Measurements from ENCODE around the gene VWA8.
"Not testable (repeated sequence)": the region's sequence is repeated elsewhere in the genome, so short reads cannot be mapped to it uniquely, and the experiment has no call there.

VWA8 gene

GRCh38 chr13:41966671-41967070, 5.8 kb upstream of the VWA8 start:
- no peak for DNase-seq (ENCODE audit: low read depth in 3 of 3)

GRCh38 chr13:41962994-41963393, 2.1 kb upstream of the VWA8 start:
- DNase-seq (ENCODE audit: low read depth in 3 of 3), result no peak

- DNase-seq (ENCODE audit: low read depth in 3 of 3), result no peak
These were observed 504 bp upstream of the VWA8 start for GRCh38 chr13:41961466-41961760.

- DNase-seq (ENCODE audit: low read depth in 3 of 3), result peak in 1 of 3 experiments; percentile 0
These were observed 685 bp downstream of the VWA8 start for GRCh38 chr13:41960211-41960636.

- DNase-seq (ENCODE audit: low read depth in 3 of 3), result no peak
These were observed 4.6 kb downstream of the VWA8 start for GRCh38 chr13:41956272-41956671.

DNA sequence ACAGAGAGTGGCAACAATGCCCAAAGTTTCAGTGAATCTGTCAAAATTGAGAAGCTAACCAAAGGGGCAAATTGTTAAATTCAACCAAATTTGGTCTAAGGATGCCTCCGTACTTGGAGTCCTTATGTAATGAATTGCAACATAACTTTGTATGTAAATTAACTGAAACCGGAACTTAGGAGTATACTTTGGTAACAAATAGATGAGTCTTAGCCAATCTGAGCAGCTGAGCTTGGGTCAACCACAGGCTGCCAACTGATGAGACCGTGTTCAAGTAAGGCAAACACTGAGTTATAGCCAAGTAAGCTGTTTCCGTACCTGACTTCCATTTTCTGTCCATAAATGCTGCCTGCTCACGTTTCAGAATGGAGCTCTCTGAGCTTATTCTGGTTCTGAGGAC, 5.3 kb downstream of the VWA8 start:
- DNase-seq (ENCODE audit: low read depth in 3 of 3), result no peak

GRCh38 chr13:41954226-41954625, 6.7 kb downstream of the VWA8 start:
- no peak for DNase-seq (ENCODE audit: low read depth in 3 of 3)

- DNase-seq (ENCODE audit: low read depth in 3 of 3), result no peak
These were observed 8.2 kb downstream of the VWA8 start for GRCh38 chr13:41952749-41953148.

DNA sequence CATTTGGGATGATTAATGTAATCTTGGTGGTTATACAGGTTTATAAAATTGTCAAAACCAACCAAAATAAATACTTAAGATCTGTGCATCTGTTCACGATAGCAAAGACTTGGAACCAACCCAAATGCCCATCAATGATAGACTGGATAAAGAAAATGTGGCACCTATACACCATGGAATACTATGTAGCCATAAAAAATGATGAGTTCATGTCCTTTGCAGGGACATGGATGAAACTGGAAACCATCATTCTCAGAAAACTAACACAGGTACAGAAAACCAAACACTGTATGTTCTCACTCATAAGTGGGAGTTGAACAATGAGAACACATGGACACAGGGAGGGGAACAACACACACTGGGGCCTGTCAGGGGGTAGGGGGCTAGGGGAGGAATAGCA, 11.8 kb downstream of the VWA8 start:
- not testable (repeated sequence) for DNase-seq (ENCODE audit: low read depth in 3 of 3)

DNA sequence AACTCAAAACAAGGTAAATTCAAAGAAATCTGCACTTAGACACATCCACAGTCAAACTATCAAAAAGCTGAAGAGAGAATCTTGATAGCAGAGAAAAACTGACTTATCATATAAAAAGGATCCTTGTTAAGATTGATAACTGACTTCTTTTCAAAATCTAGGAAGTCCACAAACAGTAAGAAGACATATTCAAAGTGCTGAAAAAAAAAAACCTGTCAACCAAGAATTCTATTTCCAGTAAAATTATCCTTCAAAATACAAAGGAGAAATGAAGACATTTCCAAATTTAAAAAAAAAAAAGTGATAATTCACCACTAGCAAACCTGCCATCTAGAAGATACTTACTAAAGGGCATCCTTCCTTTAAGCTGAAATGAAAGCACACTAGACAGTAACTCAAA, 15.0 kb downstream of the VWA8 start:
- no peak for DNase-seq (ENCODE audit: low read depth in 3 of 3)

DNA sequence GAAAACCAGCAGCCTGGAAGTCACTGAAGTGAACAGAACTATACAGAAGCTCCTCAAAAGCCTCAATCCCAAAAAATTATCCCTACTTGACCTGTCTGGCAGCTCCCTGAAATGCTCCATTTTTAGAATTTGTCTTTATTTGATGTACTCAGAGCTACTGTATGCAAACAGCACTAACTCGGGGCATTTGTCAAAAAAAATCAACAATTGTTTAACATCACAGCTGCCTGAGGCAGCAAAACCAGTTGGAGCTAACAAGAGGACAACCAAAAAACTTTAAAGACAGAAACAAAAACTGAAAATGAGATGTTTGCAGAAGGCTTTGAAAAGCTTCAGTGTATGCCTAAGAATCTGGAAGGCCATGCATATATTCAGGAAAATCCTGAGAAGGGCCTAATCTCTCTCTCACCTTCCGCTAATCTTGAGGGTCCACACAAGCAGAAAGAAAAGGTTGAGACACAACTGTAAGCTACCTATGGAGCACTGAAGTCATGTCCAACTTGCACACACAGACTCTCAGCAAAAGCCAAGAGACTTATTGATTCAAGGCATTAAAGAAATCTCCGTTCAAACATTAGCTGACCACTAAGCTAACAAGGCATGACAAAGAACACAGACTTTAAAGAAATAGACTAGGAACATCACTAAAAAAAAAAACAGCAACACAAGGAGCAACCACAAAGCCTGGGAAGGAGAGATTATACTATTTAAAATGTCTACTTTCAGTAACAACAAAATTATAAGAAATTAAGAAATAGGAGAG, 16.1 kb downstream of the VWA8 start:
- DNase-seq (ENCODE audit: low read depth in 3 of 3), result no peak

DNA sequence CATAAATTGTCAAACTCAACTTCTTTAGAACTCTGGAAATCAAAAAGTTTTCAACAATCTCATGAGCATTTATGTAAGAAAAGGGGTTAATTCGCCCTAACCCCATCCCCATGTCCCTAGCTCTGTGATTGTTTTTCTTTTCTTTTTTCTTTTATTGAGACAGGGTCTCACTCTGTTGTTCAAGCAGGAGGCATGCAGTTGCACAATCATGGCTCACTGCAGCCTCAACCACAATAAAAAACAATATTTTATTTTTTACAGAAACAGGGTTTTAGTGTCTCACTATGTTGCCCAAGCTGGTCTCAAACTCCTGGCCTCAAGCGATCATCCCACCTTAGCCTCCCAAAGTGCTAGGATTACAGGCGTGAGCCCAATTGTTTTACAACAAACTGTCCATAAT, 16.7 kb downstream of the VWA8 start:
- no peak for DNase-seq (ENCODE audit: low read depth in 3 of 3)

DNA sequence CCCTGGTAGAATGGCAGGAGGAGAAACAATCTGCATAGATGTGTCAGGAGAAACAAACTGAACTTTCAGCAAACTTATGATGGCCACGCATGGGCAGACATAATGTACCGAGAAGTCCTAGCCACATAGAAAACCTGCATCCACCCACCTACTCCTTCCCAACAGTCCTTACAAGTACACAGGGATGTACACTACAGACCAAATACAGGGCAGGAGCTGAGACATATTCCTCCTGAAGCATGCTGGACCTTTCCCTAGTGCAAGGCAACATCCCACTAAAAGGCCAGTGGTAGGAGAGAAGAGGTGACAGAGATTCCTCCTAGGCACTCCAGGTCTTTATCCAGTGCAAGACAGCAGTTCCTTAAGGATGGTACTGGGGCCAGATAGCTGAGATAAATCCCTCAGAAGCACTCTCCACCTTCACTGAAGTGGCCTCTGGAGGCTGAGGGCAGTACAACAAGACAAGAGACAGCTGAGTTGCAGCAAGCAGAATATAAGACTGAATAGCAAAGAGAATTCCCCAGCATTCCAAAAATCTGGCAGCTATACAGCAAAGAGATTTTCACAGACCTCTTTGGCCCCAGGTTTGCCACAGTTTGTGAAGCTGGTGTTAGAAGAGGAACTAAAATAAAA, 18.3 kb downstream of the VWA8 start:
- no peak for DNase-seq (ENCODE audit: low read depth in 3 of 3)

- DNase-seq (ENCODE audit: low read depth in 3 of 3), result no peak
These were observed 19.7 kb downstream of the VWA8 start for GRCh38 chr13:41941174-41941573.

DNA sequence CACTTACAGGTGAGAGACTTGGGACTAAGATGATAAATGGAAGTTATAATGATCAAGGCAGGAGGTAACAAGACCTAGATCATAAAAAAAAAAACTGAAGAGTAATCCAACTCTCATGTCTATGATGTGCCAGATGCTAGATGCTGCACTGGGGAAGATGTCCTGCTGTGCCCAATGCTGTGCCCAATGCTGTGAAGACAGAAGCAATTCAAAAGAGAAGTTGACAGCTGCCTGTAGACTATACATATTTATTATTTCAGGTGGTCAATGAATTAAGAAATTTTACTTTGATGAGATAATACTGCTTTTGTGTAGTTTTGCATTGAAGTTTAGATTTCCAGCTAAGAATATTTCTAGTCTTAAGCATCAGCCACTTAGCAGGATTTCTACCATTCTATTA, 21.5 kb downstream of the VWA8 start:
- DNase-seq (ENCODE audit: low read depth in 3 of 3), result no peak

DNA sequence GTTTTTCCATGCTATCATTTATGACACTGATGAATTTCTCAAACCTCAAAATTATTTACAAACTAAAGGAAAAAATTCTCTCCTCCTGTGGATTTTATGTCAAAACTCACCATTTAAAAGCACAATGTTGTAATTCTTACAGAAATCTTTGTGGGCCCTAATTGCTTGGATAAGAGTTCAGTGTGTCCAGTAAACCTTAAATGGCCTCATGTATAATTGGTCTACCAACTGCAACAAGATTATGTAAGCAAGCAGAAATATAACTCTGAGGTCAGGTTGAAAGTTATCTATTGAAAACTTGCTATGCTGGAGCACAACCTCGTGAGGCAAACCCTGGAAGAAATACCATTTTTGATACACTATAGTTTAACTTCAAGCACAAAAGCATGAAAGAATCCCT, 22.0 kb downstream of the VWA8 start:
- no peak for DNase-seq (ENCODE audit: low read depth in 3 of 3)

DNA sequence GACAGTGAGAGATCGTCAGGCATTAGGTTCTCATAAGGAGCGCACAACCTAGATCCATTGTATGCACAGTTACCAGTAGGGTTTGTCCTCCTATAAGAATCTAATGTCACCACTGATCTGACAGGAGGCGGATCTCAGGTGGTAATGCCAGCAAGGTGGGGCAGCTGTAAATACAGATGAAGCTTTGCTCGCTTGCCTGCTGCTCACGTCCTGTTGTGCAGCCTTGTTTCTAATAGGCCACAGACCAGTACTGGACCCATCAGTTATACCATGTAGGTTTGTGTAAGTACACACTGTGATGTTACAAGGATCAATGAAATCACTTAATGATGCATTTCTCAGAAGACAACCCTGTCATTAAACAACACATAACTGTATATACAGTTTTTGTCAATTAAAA, 23.5 kb downstream of the VWA8 start:
- no peak for DNase-seq (ENCODE audit: low read depth in 3 of 3)

GRCh38 chr13:41935501-41935900, 25.4 kb downstream of the VWA8 start:
- no peak for DNase-seq (ENCODE audit: low read depth in 3 of 3)

GRCh38 chr13:41934994-41935393, 25.9 kb downstream of the VWA8 start:
- no peak for DNase-seq (ENCODE audit: low read depth in 3 of 3)

DNA sequence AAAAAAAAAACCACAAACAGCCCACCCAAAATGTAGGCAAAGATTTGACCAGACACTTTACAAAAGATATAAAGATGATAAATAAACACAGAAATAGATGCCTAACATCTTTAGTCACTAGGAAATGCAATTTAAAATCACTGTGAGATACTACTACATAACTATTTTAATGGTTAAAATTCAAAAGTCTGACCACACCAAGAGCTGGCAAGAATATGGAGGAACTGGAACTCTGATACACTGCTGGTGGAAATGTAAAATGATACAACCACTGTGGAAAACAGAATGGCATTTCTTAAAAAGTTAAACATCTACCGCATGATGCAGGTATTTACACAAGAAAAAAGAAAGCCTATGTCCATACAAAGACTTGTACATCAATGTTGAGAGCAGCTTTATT, 26.8 kb downstream of the VWA8 start:
- no peak for DNase-seq (ENCODE audit: low read depth in 3 of 3)

DNA sequence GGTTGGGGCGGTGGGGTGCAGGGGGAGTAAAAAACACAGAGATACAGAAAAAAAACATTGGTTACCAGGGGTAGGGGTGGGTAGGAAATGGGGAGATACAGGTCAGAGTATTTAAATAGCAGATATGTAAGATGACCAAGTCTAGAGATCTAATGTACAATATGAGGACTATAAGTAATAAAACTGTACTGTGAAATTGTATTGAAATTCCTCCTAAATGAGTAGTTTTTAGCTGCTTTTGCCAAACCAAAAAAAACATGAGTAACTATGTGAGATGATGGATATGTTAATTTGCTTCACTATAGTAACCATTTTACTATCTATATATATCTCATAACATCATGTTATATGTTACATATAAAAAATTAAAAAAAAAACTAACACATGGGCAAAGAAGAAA, 29.6 kb downstream of the VWA8 start:
- DNase-seq (ENCODE audit: low read depth in 3 of 3), result no peak

- no peak for DNase-seq (ENCODE audit: low read depth in 3 of 3)
These were observed 30.8 kb downstream of the VWA8 start for GRCh38 chr13:41930154-41930553.

GRCh38 chr13:41928323-41928722, 32.6 kb downstream of the VWA8 start:
- DNase-seq (ENCODE audit: low read depth in 3 of 3), result no peak

GRCh38 chr13:41925014-41925413, 35.9 kb downstream of the VWA8 start:
- DNase-seq (ENCODE audit: low read depth in 3 of 3), result no peak

Data from stimulated activated CD4-positive, alpha-beta T cell treated with anti-CD3 and anti-CD28 coated beads, TNF-alpha, amount 100 ng/mL, for 24 hours (primary cell).